GM18508 (cell line): ENCODE data around the gene STAT2.

Experiments
- ATAC-seq: cut with Tn5 transposase; IDR thresholded peaks from one replicate; pipeline ENCODE4 v1.9.1; 2021; ENCODE audit warnings: moderate number of reproducible peaks; ENCODE audit not compliant: insufficient read depth, unreplicated experiment

The STAT2 gene

GRCh38 chr12:56298828-56299227, 61.1 kb downstream of the STAT2 start:
- ATAC-seq = no peak

- no peak for ATAC-seq
These were observed 62.5 kb downstream of the STAT2 start for GRCh38 chr12:56297400-56297799.

- no peak for ATAC-seq
These were observed 63.6 kb downstream of the STAT2 start for GRCh38 chr12:56296295-56296694.

- no peak for ATAC-seq
These were observed 66.1 kb downstream of the STAT2 start for GRCh38 chr12:56293795-56294194.
